Smooth muscle cell (in vitro differentiated cells): Measurements from ENCODE around the gene TNIK. TPM values are rescaled to one million over a fixed set of nuclear protein-coding genes. Genes with fewer than 3 reads are reported as not detected.

Experiments
- DNase-seq: peaks from one replicate; lab custom pipeline; 2025; ENCODE audit not compliant: unreplicated experiment; lab: John Stamatoyannopoulos, UW
- H2AFZ ChIP-seq: fragments of 200-600 bp; sonication (generic); 2 replicates; pipeline ENCODE4 v1.6.0; 2016; ENCODE audit warnings: antibody characterized with exemption, low read depth, mild to moderate bottlenecking
- H3F3A ChIP-seq: fragments of 200-600 bp; sonication (generic); 2 replicates; pipeline ENCODE4 v1.6.0; 2017; ENCODE audit warnings: antibody characterized with exemption, low read depth
- H3K27ac ChIP-seq: fragments of 200-600 bp; sonication (generic); 2 replicates; pipeline ENCODE4 v1.5.1; 2016; ENCODE audit warnings: low read depth, mild to moderate bottlenecking
- H3K27me3 ChIP-seq: fragments of 200-600 bp; sonication (generic); 2 replicates; pipeline ENCODE4 v1.6.1; 2016; ENCODE audit warnings: low read depth, mild to moderate bottlenecking
- H3K36me3 ChIP-seq: fragments of 200-600 bp; sonication (generic); 2 replicates; pipeline ENCODE4 v1.5.1; 2016; ENCODE audit warnings: low read depth
- H3K4me1 ChIP-seq: fragments of 200-600 bp; sonication (generic); 2 replicates; pipeline ENCODE4 v1.5.1; 2016; ENCODE audit warnings: low read depth
- H3K4me2 ChIP-seq: fragments of 200-600 bp; sonication (generic); 2 replicates; pipeline ENCODE4 v1.6.0; 2016; ENCODE audit warnings: mild to moderate bottlenecking
- H3K4me3 ChIP-seq: fragments of 200-600 bp; sonication (generic); 2 replicates; pipeline ENCODE4 v1.5.1; 2016; ENCODE audit warnings: mild to moderate bottlenecking
- H3K79me2 ChIP-seq: fragments of 200-600 bp; sonication (generic); 2 replicates; pipeline ENCODE4 v1.6.0; 2016; ENCODE audit warnings: low read depth, mild to moderate bottlenecking
- H3K9ac ChIP-seq: fragments of 200-600 bp; sonication (generic); 2 replicates; pipeline ENCODE4 v1.6.0; 2016; ENCODE audit warnings: low read depth
- H3K9me3 ChIP-seq: fragments of 200-600 bp; sonication (generic); replicated peaks from 2 replicates; pipeline ENCODE4 v1.5.1; 2016; ENCODE audit warnings: low read depth
- H4K20me1 ChIP-seq: fragments of 200-600 bp; sonication (generic); 2 replicates; pipeline ENCODE4 v1.6.0; 2016; ENCODE audit warnings: low read depth
- WGBS: methylation state at CpG from one replicate; pipeline ENCODE4 v1.1.7; 2016; ENCODE audit warnings: low lambda C conversion rate; 5-methylcytosine and 5-hydroxymethylcytosine counted together
- polyA plus RNA-seq: library from polyadenylated mRNA; unstranded; fragments of >200 nt; fragmentation: Nextera tagmentation; extraction: Ambion mirVana; gene quantifications from 2 replicates; pipeline ENCODE4 v1.2.1, GENCODE V29; 2016
- total RNA-seq: library from RNA; depleted of rRNA; stranded (reverse); fragments of >200 nt; gene quantifications from 2 replicates; pipeline ENCODE4 v1.2.3, GENCODE V29; 2014
- TF ChIP-seq, protein P1 (sequence below): fragments of 200-600 bp; sonication (generic); IDR thresholded peaks from 2 replicates; pipeline ENCODE4 v1.5.1; 2017; ENCODE audit warnings: borderline replicate concordance, mild to moderate bottlenecking, antibody characterized with exemption; ENCODE audit not compliant: insufficient read depth, poor library complexity, severe bottlenecking

Gene TNIK
- total and polyA plus RNA-seq, 2 experiments from 2014 or later, result 10.4 to 12.5 TPM

GRCh38 chr3:171435757-171436156 lies 24.4 kb downstream of the TNIK start:
- no peak for DNase-seq
- Histone ChIP-seq H3K4me2 (no peak overlapping the region), H3K4me1 (no peaks in the 10 kb centered on the region), H2AFZ (no peak overlapping the region), H3K27me3 (no peaks in the 10 kb centered on the region), H3K9me3 (no peaks in the 10 kb centered on the region), H3K36me3 (no peaks in the 10 kb centered on the region), H3K9ac (no peak overlapping the region), H3F3A (no peaks in the 10 kb centered on the region), H3K27ac (no peak overlapping the region), H3K4me3 (no peak overlapping the region), H3K79me2 (peaks cover 57% of the 10 kb centered on the region), H4K20me1 (peaks cover 18% of the 10 kb centered on the region)
- TF ChIP-seq, protein P1, sequence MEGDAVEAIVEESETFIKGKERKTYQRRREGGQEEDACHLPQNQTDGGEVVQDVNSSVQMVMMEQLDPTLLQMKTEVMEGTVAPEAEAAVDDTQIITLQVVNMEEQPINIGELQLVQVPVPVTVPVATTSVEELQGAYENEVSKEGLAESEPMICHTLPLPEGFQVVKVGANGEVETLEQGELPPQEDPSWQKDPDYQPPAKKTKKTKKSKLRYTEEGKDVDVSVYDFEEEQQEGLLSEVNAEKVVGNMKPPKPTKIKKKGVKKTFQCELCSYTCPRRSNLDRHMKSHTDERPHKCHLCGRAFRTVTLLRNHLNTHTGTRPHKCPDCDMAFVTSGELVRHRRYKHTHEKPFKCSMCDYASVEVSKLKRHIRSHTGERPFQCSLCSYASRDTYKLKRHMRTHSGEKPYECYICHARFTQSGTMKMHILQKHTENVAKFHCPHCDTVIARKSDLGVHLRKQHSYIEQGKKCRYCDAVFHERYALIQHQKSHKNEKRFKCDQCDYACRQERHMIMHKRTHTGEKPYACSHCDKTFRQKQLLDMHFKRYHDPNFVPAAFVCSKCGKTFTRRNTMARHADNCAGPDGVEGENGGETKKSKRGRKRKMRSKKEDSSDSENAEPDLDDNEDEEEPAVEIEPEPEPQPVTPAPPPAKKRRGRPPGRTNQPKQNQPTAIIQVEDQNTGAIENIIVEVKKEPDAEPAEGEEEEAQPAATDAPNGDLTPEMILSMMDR, result no peak

DNA sequence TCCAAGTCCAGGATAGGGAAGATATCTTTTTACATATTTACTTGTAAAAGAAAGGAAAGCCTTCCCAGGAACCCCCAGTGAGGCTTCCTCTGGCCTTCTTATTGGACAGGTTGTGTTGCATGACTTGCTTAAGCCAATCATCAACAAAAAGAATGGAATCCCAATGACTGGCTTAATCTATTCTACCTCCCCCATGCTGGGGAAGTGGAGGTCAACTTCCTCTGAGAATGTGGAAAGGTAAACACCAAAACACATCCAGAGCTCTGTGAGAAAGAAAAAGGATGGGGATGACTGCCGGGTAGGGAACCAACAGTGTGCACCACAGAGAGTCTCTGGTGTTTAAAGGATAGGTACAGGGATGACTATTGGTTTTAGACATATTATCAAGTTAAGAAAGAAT lies 25.1 kb downstream of the TNIK start:
- Histone ChIP-seq H3K4me1 (no peaks in the 10 kb centered on the region), H3K9ac (no peak overlapping the region), H3K9me3 (no peaks in the 10 kb centered on the region), H3K36me3 (no peaks in the 10 kb centered on the region), H3F3A (no peaks in the 10 kb centered on the region), H3K4me2 (no peak overlapping the region), H2AFZ (no peak overlapping the region), H4K20me1 (peaks cover 18% of the 10 kb centered on the region), H3K4me3 (no peak overlapping the region), H3K27me3 (no peaks in the 10 kb centered on the region), H3K27ac (no peak overlapping the region), H3K79me2 (peaks cover 55% of the 10 kb centered on the region)
- TF ChIP-seq, protein P1, result no peak
- DNase-seq, result no peak
- 88% methylated on average over 1 of the region's 1 CpG for WGBS

DNA sequence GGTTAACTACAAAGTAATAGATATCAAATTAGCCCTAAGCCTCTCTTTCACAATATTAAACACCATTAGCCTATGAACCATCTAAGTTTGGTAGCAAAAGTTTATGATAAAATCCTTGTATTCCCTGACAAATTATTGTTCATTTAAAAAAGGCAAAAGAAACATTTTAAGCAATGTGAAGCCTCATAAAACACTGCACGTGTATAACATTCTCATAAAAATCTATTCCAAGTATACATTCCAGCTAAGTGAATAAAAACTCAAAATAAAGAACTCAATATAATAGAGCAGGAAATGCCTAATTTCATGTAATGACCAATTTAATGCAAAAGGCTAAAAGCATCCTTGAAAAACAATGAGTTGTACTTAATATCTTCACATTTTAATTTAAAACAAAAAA lies 27.7 kb downstream of the TNIK start:
- WGBS, result 88% methylated on average over 1 of the region's 1 CpG
- no peak overlapping the region for H3K27ac ChIP-seq
- H4K20me1 ChIP-seq, result peaks cover 23% of the 10 kb centered on the region

DNA sequence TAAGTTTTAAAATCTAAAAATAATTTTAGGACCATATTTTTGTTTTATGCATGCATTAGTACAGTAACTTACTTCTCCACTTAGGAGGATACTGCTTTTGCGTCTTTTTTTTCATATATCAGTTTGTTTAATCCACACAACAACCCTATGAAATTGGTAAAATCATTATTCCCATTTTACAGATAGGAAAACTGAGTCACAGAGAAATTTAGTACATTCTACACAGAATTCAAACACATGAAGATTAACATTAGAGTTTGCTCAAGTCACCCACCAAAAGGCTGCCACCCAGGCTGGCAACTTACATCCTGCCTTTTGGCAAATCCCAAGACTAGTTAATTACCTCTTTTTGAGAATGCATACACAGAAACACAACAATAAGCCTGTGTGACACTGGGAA lies 28.7 kb downstream of the TNIK start:
- Histone ChIP-seq H3K79me2 (peaks cover 48% of the 10 kb centered on the region), H4K20me1 (peaks cover 13% of the 10 kb centered on the region), H3K9ac (no peak overlapping the region), H3K9me3 (no peaks in the 10 kb centered on the region), H3K36me3 (no peaks in the 10 kb centered on the region), H3F3A (no peaks in the 10 kb centered on the region), H2AFZ (no peak overlapping the region), H3K4me1 (peaks cover 16% of the 10 kb centered on the region), H3K4me2 (no peak overlapping the region), H3K27me3 (no peaks in the 10 kb centered on the region), H3K27ac (no peak overlapping the region), H3K4me3 (no peak overlapping the region)
- WGBS, result 97% methylated on average over 1 of the region's 1 CpG
- no peak for DNase-seq
- TF ChIP-seq, protein P1, result no peak

More for the DNA sequence above, 27.7 kb downstream of the TNIK start:
- no peaks in the 10 kb centered on the region for H3K9me3 ChIP-seq
- no peak overlapping the region for H2AFZ ChIP-seq
- H3K27me3 ChIP-seq, result no peaks in the 10 kb centered on the region
- DNase-seq, result no peak
- peaks cover 48% of the 10 kb centered on the region for H3K79me2 ChIP-seq
- H3K4me2 ChIP-seq, result no peak overlapping the region
- H3K4me3 ChIP-seq, result no peak overlapping the region
- TF ChIP-seq, protein P1, result no peak
- H3K36me3 ChIP-seq, result no peaks in the 10 kb centered on the region
- H3K4me1 ChIP-seq, result peaks cover 16% of the 10 kb centered on the region
- H3K9ac ChIP-seq, result no peak overlapping the region
- H3F3A ChIP-seq, result no peaks in the 10 kb centered on the region
